ENCODE data around the gene BCL2L13.
"Not testable (repeated sequence)": the region's sequence is repeated elsewhere in the genome, so short reads cannot be mapped to it uniquely, and the experiment has no call there.

Gene BCL2L13

DNA sequence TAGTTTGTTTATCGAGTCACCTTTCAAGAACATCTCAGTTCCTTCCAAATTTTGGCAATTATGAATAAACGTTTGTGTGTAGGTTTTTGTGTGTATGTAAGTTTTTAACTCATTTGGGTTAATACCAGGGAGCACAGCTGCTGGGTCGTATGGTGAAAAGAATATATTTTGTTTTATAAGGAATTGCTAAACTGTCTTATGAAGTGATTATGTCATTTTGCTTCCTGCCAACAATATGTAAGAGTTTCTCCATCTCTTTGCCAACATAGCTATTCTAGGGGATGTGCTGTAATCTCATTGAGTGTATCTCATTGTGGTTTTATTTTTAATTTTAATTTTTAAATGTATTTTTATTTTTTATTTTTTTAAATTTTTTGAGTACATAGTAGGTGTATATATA is 27.3 kb downstream of the BCL2L13 start:
- DNase-seq (ENCODE audit: low spot score), result no peak
- TF ChIP-seq, protein P1, sequence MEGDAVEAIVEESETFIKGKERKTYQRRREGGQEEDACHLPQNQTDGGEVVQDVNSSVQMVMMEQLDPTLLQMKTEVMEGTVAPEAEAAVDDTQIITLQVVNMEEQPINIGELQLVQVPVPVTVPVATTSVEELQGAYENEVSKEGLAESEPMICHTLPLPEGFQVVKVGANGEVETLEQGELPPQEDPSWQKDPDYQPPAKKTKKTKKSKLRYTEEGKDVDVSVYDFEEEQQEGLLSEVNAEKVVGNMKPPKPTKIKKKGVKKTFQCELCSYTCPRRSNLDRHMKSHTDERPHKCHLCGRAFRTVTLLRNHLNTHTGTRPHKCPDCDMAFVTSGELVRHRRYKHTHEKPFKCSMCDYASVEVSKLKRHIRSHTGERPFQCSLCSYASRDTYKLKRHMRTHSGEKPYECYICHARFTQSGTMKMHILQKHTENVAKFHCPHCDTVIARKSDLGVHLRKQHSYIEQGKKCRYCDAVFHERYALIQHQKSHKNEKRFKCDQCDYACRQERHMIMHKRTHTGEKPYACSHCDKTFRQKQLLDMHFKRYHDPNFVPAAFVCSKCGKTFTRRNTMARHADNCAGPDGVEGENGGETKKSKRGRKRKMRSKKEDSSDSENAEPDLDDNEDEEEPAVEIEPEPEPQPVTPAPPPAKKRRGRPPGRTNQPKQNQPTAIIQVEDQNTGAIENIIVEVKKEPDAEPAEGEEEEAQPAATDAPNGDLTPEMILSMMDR (IDR thresholded peaks at IDR 0.05), result no peak
- Histone ChIP-seq H3K4me3 (no peak overlapping the region), H3K27ac (no peak overlapping the region)

DNA sequence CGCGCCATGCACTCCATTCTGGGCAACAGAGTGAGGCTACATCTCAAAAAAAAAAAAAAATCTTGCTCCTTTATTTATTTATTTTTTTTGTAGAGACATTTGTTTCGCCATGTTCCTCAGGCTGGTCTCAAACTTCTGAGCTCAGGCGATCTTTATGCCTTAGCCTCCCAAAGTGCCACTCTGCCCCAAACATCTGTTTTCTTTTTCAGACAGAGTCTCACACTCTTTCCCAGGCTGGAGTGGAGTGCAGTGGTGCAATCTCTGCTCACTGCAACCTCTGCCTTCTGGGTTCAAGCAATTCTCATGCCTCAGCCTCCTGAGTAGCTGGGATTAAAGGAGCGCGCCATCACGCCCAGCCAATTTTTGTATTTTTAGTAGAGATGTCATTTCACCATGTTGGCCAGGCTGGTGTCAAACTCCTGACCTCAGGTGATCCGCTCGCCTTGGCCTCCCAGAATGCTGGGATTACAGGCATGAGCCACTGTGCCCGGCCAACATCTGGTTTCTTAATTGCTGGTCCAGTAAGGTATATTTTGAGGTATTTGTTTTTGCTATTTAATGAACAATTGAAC is 33.0 kb downstream of the BCL2L13 start:
- not testable (repeated sequence) for H3K27ac ChIP-seq; DNase-seq (ENCODE audit: low spot score); H3K4me3 ChIP-seq

DNA sequence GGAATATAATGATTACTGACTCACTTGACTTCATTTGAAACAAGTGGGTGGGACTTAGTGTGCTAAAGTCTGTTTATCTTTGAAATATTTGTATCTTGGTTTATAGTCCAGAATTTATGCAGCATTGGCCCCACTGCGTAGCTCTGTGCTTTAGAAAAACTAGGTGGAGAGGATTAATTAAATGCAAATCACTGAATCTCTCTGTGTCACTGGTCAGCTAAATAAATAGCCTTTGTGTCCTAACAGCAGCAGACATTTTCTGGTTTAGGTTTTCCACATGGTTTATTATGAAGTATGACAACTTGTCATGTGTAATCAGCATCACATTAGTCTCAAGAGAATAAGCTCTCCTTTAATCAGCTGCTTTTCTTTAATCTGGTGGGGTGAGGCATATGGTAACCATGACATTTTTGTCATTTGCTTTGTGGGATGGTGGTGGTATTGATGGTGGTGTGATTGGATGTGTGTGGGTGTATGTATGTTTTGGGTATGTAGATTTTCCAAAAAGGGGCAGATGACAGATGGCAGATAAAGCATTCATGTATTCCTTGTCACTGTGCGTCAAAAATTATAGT is 33.9 kb downstream of the BCL2L13 start:
- no peak overlapping the region for H3K27ac ChIP-seq
- no peak for DNase-seq (ENCODE audit: low spot score)
- H3K4me3 ChIP-seq, result no peak overlapping the region
- TF ChIP-seq, protein P1 (IDR thresholded peaks at IDR 0.05), result no peak

DNA sequence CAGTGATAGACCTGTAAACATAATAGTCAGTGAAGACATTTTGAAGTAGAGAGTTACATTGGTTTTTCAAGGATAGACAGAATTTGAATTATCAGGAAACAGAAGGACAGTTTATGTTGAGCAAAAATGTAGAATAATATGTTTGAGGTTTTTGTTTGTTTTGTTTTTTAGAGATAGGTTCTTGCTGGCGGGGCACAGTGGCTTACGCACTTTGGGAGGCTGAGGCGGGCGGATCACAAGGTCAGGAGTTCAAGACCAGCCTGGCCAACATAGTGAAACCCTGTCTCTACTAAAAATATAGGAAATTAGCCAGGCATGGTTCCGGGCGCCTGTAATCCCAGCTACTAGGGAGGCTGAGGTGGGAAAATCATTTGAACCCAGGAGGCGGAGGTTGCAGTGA is 35.6 kb downstream of the BCL2L13 start:
- H3K4me3 ChIP-seq, result no peak overlapping the region
- TF ChIP-seq, protein P1 (IDR thresholded peaks at IDR 0.05), result no peak
- H3K27ac ChIP-seq, result no peak overlapping the region
- no peak for DNase-seq (ENCODE audit: low spot score)

DNA sequence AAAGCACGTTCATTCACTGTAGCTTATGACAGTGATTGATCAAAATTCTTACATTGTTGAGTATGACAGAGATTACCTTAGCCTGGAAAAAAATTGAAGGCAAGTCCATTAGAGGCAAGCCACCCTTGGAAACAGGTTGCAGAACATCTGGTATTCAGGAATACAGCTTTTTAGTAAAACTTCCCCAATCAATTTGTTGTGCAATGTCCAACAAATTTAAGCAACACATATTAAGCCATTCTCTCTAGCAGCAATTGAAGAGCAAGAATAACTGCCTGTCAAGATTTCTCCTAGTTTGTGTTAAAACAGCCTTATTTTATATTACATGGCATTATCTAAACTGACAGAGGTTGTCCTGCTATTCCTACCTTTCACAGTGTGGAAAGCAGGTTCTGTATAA is 37.0 kb downstream of the BCL2L13 start:
- no peak for DNase-seq (ENCODE audit: low spot score)
- H3K4me3 ChIP-seq, result no peak overlapping the region
- H3K27ac ChIP-seq, result no peak overlapping the region
- TF ChIP-seq, protein P1 (IDR thresholded peaks at IDR 0.05), result no peak

DNA sequence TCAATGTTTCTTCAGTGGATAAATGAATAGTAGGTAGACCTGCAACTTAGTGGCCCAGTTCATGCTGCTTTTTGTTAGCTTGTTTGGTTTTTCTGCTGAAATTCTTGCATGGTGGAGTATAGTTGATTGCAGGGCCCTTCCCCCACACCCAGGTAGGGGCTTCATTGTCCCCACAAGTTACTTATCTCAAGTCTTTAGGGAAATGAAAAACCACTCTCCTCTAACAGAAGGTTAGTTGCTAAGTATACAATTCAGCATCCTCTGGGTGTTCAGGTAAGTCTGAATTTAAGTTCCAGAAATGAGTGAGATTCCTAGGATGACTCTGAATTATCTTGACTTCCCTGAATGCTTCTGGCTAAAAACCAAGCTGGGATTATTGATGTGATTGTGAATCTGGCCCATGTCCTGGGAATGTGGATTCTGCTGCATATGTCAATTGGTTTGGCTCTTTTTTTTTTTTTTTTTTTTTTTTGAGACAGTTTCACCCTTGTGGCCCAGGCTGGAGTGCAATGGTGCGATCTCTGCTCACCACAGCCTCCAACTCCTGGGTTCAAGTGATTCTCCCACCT is 40.3 kb downstream of the BCL2L13 start:
- no peak for DNase-seq (ENCODE audit: low spot score)
- TF ChIP-seq, protein P1 (IDR thresholded peaks at IDR 0.05), result no peak
- Histone ChIP-seq H3K4me3 (no peak overlapping the region), H3K27ac (no peak overlapping the region)

DNA sequence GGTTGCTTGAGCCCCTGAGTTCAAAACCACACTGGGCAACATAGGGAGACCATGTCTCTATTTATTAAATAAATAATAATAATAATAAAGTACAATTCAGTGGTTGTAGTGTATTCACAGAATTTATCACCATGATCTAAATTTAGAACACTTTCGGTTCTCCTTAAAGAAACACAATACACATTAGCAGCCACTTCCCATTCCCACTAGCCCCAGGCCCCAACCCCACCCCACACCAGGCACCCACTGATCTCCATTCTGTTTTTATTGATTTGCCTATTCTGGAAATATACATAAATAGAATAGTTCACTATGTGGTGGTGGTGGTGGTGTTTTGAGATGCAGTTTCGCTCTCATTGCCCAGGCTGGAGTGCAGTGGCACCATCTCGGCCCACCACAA is 45.7 kb downstream of the BCL2L13 start:
- Histone ChIP-seq H3K4me3 (no peak overlapping the region), H3K27ac (no peak overlapping the region)
- TF ChIP-seq, protein P1 (IDR thresholded peaks at IDR 0.05), result no peak
- DNase-seq (ENCODE audit: low spot score), result no peak
